WERI-Rb-1 (cell line): Measurements from ENCODE around the gene CTSW.

Experiments used
- DNase-seq: peaks from one replicate; pipeline ENCODE4 v3.0.0-alpha.2; 2020
- H3K27ac ChIP-seq: fragments of 250-450 bp; sonication (Bioruptor Pico); 2 replicates; pipeline ENCODE4 v1.5.1; 2020; ENCODE audit warnings: mild to moderate bottlenecking, moderate library complexity
- H3K27me3 ChIP-seq: fragments of 250-450 bp; sonication (Bioruptor Pico); 2 replicates; pipeline ENCODE4 v1.5.1; 2021; ENCODE audit warnings: mild to moderate bottlenecking, low read depth, moderate library complexity; ENCODE audit not compliant: insufficient read depth, severe bottlenecking
- H3K36me3 ChIP-seq: fragments of 250-450 bp; sonication (Bioruptor Pico); 2 replicates; pipeline ENCODE4 v1.5.1; 2020; ENCODE audit warnings: mild to moderate bottlenecking, moderate library complexity
- H3K4me3 ChIP-seq: 2 replicates; pipeline ENCODE4 v1.5.1; 2011; ENCODE audit warnings: low read depth, mild to moderate bottlenecking, control low read depth, low read length
- H3K9me3 ChIP-seq: fragments of 250-450 bp; sonication (Bioruptor Pico); 2 replicates; pipeline ENCODE4 v1.5.1; 2021; ENCODE audit warnings: mild to moderate bottlenecking, moderate library complexity; ENCODE audit not compliant: severe bottlenecking
- CTCF ChIP-seq: IDR thresholded peaks from 2 replicates; pipeline ENCODE4 v1.5.1; 2011; ENCODE audit warnings: low read depth, mild to moderate bottlenecking, control low read depth, inconsistent platforms, low read length

The CTSW gene

GRCh38 chr11:65865550-65866172 lies 14.0 kb upstream of the CTSW start:
- DNase-seq: no peak
- Histone ChIP-seq H3K27ac (no peak overlapping the region), H3K9me3 (no peaks in the 10 kb centered on the region), H3K4me3 (no peak overlapping the region), H3K36me3 (peaks cover 73% of the 10 kb centered on the region), H3K27me3 (no peaks in the 10 kb centered on the region)
- TF ChIP-seq CTCF: no peak

GRCh38 chr11:65866509-65867283 lies 12.9 kb upstream of the CTSW start:
- no peak overlapping the region for H3K27ac ChIP-seq
- no peak for TF ChIP-seq CTCF
- no peaks in the 10 kb centered on the region for H3K27me3 ChIP-seq
- no peak overlapping the region for H3K4me3 ChIP-seq
- no peak for DNase-seq
- H3K9me3 ChIP-seq: no peaks in the 10 kb centered on the region
- H3K36me3 ChIP-seq: peaks cover 64% of the 10 kb centered on the region

- no peak for TF ChIP-seq CTCF
- Histone ChIP-seq H3K4me3 (no peak overlapping the region), H3K27me3 (no peaks in the 10 kb centered on the region), H3K36me3 (peaks cover 56% of the 10 kb centered on the region), H3K9me3 (no peaks in the 10 kb centered on the region), H3K27ac (no peak overlapping the region)
- DNase-seq: no peak
These were observed 12.2 kb upstream of the CTSW start for GRCh38 chr11:65867284-65868071.

- no peak for TF ChIP-seq CTCF
- Histone ChIP-seq H3K27ac (no peak overlapping the region), H3K27me3 (no peaks in the 10 kb centered on the region), H3K4me3 (no peak overlapping the region), H3K36me3 (peaks cover 49% of the 10 kb centered on the region), H3K9me3 (no peaks in the 10 kb centered on the region)
- no peak for DNase-seq
These were observed 11.5 kb upstream of the CTSW start for GRCh38 chr11:65868076-65868667.

GRCh38 chr11:65868907-65869306 lies 10.7 kb upstream of the CTSW start:
- Histone ChIP-seq H3K4me3 (no peak overlapping the region), H3K27me3 (no peaks in the 10 kb centered on the region), H3K36me3 (peaks cover 42% of the 10 kb centered on the region), H3K9me3 (no peaks in the 10 kb centered on the region), H3K27ac (no peak overlapping the region)
- TF ChIP-seq CTCF: no peak
- DNase-seq: no peak
